B cell (primary cell): Measurements from ENCODE around the gene KIRREL1.

Experiments
- CTCF ChIP-seq: fragments of 200-600 bp; IDR thresholded peaks from one replicate; pipeline ENCODE4 v1.8.0; 2022; ENCODE audit warnings: antibody characterized with exemption, mild to moderate bottlenecking
- EZH2 ChIP-seq: IDR thresholded peaks from 2 replicates; pipeline ENCODE4 v1.6.1; 2012; ENCODE audit warnings: borderline replicate concordance, low read depth, mild to moderate bottlenecking, moderate library complexity, low read length; ENCODE audit not compliant: insufficient read depth, poor library complexity, severe bottlenecking

- TF ChIP-seq CTCF (no peak), EZH2 (no peak)
These were observed 34.1 kb downstream of the KIRREL1 start for GRCh38 chr1:158027508-158027907.
